IMR-90 (cell line): Measurements from ENCODE around the gene MCM5. TPM values are rescaled to one million over a fixed set of nuclear protein-coding genes. Genes with fewer than 3 reads are reported as not detected.

Experiments used
- ATAC-seq: fragments of 200-7000 bp; cut with Tn5 transposase; 2 replicates; pipeline ENCODE4 v1.9.1; 2020; ENCODE audit warnings: low read depth, mild to moderate bottlenecking, moderate library complexity
- BruUV-seq: library from RNA; stranded (reverse); fragments of 400-500 nt; replicated peaks from 2 replicates; lab custom pipeline; 2021; lab: Mats Ljungman, UMichigan
- CTCF ChIA-PET: fragments of 300-600 bp; formaldehyde crosslinking; extraction: SDS; loops from one replicate; lab custom pipeline; 2021; ENCODE audit warnings: antibody characterized with exemption; lab: Yijun Ruan, JAX
- POLR2A ChIA-PET: fragments of 300-600 bp; sonication (Branson Sonifier 250); formaldehyde crosslinking; loops from one replicate; lab custom pipeline; 2022; ENCODE audit warnings: antibody characterized with exemption; ENCODE audit not compliant: unreplicated experiment; lab: Charles Lee
- DNase-seq: peaks from one replicate; pipeline ENCODE4 v3.0.0; 2013
- H2AFZ ChIP-seq: replicated peaks from 2 replicates; pipeline ENCODE3; 2013; ENCODE audit warnings: low read length, mild to moderate bottlenecking; ENCODE audit not compliant: poor library complexity
- H2AK5ac ChIP-seq: 2 replicates; pipeline ENCODE4 v1.6.1; 2013; ENCODE audit warnings: low read depth, low read length, inconsistent platforms
- H2AK9ac ChIP-seq: replicated peaks from 2 replicates; pipeline ENCODE3; 2013; ENCODE audit warnings: mild to moderate bottlenecking, low read depth, low read length, moderate library complexity; ENCODE audit not compliant: poor library complexity
- H2BK120ac ChIP-seq: 2 replicates; pipeline ENCODE4 v1.6.1; 2013; ENCODE audit warnings: low read depth, low read length, inconsistent platforms
- H2BK15ac ChIP-seq: 3 replicates; pipeline ENCODE4 v1.6.1; 2013; ENCODE audit warnings: low read depth, low read length, inconsistent platforms
- H2BK20ac ChIP-seq: 2 replicates; pipeline ENCODE4 v1.6.1; 2013; ENCODE audit warnings: low read depth, mild to moderate bottlenecking, inconsistent platforms, low read length, moderate library complexity
- H2BK5ac ChIP-seq: 2 replicates; pipeline ENCODE4 v1.6.1; 2013; ENCODE audit warnings: mild to moderate bottlenecking, low read depth, low read length, inconsistent platforms; ENCODE audit not compliant: poor library complexity, severe bottlenecking
- H3K14ac ChIP-seq: replicated peaks from 2 replicates; pipeline ENCODE4 v1.6.1; 2013; ENCODE audit warnings: low read depth, low read length, inconsistent platforms
- H3K18ac ChIP-seq: 2 replicates; pipeline ENCODE4 v1.6.1; 2013; ENCODE audit warnings: low read depth, low read length, control low read depth
- H3K23ac ChIP-seq: 2 replicates; pipeline ENCODE4 v1.6.1; 2013; ENCODE audit warnings: low read depth, low read length, inconsistent platforms
- H3K27ac ChIP-seq: 2 replicates; pipeline ENCODE4 v1.5.1; 2013; ENCODE audit warnings: mild to moderate bottlenecking, control low read depth, low read length; ENCODE audit not compliant: insufficient read depth
- H3K27me3 ChIP-seq: 2 replicates; pipeline ENCODE4 v1.6.1; 2013; ENCODE audit warnings: low read length; ENCODE audit not compliant: control insufficient read depth, insufficient read depth
- H3K36me3 ChIP-seq: 2 replicates; pipeline ENCODE4 v1.6.1; 2013; ENCODE audit warnings: low read length, mixed read lengths; ENCODE audit not compliant: control insufficient read depth, insufficient read depth
- H3K4ac ChIP-seq: 2 replicates; pipeline ENCODE4 v1.6.1; 2013; ENCODE audit warnings: low read depth, low read length, inconsistent platforms
- H3K4me1 ChIP-seq: 2 replicates; pipeline ENCODE4 v1.6.1; 2013; ENCODE audit warnings: low read length, mixed read lengths; ENCODE audit not compliant: control insufficient read depth, insufficient read depth
- H3K4me2 ChIP-seq: 2 replicates; pipeline ENCODE4 v1.6.1; 2013; ENCODE audit warnings: low read depth, mild to moderate bottlenecking, control low read depth, low read length, moderate library complexity
- H3K4me3 ChIP-seq: 2 replicates; pipeline ENCODE4 v1.5.1; 2013; ENCODE audit warnings: low read depth, mild to moderate bottlenecking, control low read depth, low read length, moderate library complexity; ENCODE audit not compliant: insufficient read depth
- H3K56ac ChIP-seq: 2 replicates; pipeline ENCODE4 v1.6.1; 2013; ENCODE audit warnings: low read length, inconsistent platforms; ENCODE audit not compliant: insufficient read depth; ENCODE audit errors: extremely low read depth
- H3K79me1 ChIP-seq, 2 experiments: 2 replicates each; pipeline ENCODE4 v1.6.1; 2013; ENCODE audit warnings: low read length in 2 of 2, inconsistent platforms in 1 of 2, low read depth in 1 of 2
- H3K9ac ChIP-seq: 2 replicates; pipeline ENCODE4 v1.6.1; 2013; ENCODE audit warnings: low read depth, low read length, control low read depth
- H3K9me1 ChIP-seq: 2 replicates; pipeline ENCODE4 v1.6.1; 2013; ENCODE audit warnings: low read length, inconsistent platforms; ENCODE audit not compliant: insufficient read depth
- H3K9me3 ChIP-seq: 2 replicates; pipeline ENCODE4 v1.6.1; 2013; ENCODE audit warnings: low read length; ENCODE audit not compliant: control insufficient read depth, insufficient read depth
- H4K20me1 ChIP-seq: 2 replicates; pipeline ENCODE4 v1.6.1; 2013; ENCODE audit warnings: low read length, inconsistent platforms; ENCODE audit not compliant: insufficient read depth
- H4K5ac ChIP-seq: 2 replicates; pipeline ENCODE4 v1.6.1; 2013; ENCODE audit warnings: mild to moderate bottlenecking, low read depth, low read length, control low read depth
- H4K8ac ChIP-seq, 2 experiments: 2 replicates each; pipeline ENCODE4 v1.6.1; 2013; ENCODE audit warnings: low read depth in 2 of 2, low read length in 2 of 2, control low read depth in 1 of 2, inconsistent platforms in 1 of 2
- H4K91ac ChIP-seq: 2 replicates; pipeline ENCODE4 v1.6.1; 2013; ENCODE audit warnings: low read depth, low read length, inconsistent platforms; ENCODE audit not compliant: insufficient read depth
- CEBPB ChIP-seq: IDR thresholded peaks from 2 replicates; pipeline ENCODE4 v1.6.1; 2012; ENCODE audit warnings: low read depth, low read length, improper control_type of control experiment
- CHD1 ChIP-seq: IDR thresholded peaks from 2 replicates; pipeline ENCODE4 v1.6.1; 2012; ENCODE audit warnings: low read depth, low read length, improper control_type of control experiment
- FOS ChIP-seq: fragments of 150-350 bp; IDR thresholded peaks from 2 replicates; pipeline ENCODE4 v1.6.1; 2016; ENCODE audit warnings: low read depth, low read length
- MAZ ChIP-seq: IDR thresholded peaks from 2 replicates; pipeline ENCODE4 v1.6.1; 2012; ENCODE audit warnings: low read depth, mild to moderate bottlenecking, low read length, improper control_type of control experiment, moderate library complexity, borderline replicate concordance
- MXI1 ChIP-seq: IDR thresholded peaks from 2 replicates; pipeline ENCODE4 v1.6.1; 2012; ENCODE audit warnings: low read depth, mild to moderate bottlenecking, low read length, moderate library complexity, borderline replicate concordance
- RAD21 ChIP-seq: IDR thresholded peaks from 2 replicates; pipeline ENCODE4 v1.6.1; 2012; ENCODE audit warnings: low read length, improper control_type of control experiment
- RCOR1 ChIP-seq: IDR thresholded peaks from 2 replicates; pipeline ENCODE4 v1.6.1; 2012; ENCODE audit warnings: mild to moderate bottlenecking, low read length, improper control_type of control experiment; ENCODE audit not compliant: insufficient replicate concordance
- RFX5 ChIP-seq: IDR thresholded peaks from 2 replicates; pipeline ENCODE4 v1.8.0; 2012; ENCODE audit warnings: low read depth, mild to moderate bottlenecking, low read length, moderate library complexity
- SMC3 ChIP-seq: fragments of 150-350 bp; IDR thresholded peaks from 2 replicates; pipeline ENCODE4 v1.6.1; 2016; ENCODE audit warnings: low read depth, mild to moderate bottlenecking, antibody characterized with exemption, low read length, moderate library complexity
- WGBS, 2 experiments: methylation state at CpG; one replicate each; pipeline versions ENCODE4 v1.1.5 to v1.1.7; 2013; ENCODE audit warnings: missing lambda C conversion rate in 2 of 2; ENCODE audit not compliant: insufficient read length in 1 of 2; ENCODE audit errors: extremely low coverage in 2 of 2; 5-methylcytosine and 5-hydroxymethylcytosine counted together
- dilution Hi-C: fragments of 300-500 bp; cut with HindIII; formaldehyde crosslinking; loops from one replicate; pipeline ENCODE4 v1.14.3; 2018; ENCODE audit warnings: low sequenced_read_pairs; ENCODE audit not compliant: unreplicated experiment
- in situ Hi-C: fragments of 300-500 bp; cut with MboI; formaldehyde crosslinking; loops from 3 replicates; pipeline ENCODE4 v1.14.3; 2019; ENCODE audit warnings: low sequenced_read_pairs, inconsistent platforms, mixed read lengths
- intact Hi-C: fragments of 100-400 bp; cut with micrococcal nuclease; formaldehyde crosslinking; loops from 2 replicates; pipeline ENCODE4 v1.10.0; 2022
- polyA plus RNA-seq, 3 experiments: library from polyadenylated mRNA; depleted of rRNA; stranded (reverse); fragments of >200 nt; gene quantifications; 2 replicates each; pipeline ENCODE4 v1.2.3, GENCODE V29; 2012; ENCODE audit warnings: low replicate concordance in 1 of 3
- total RNA-seq: library from RNA; depleted of rRNA; stranded (reverse); fragments of >200 nt; gene quantifications from 2 replicates; pipeline ENCODE4 v1.2.3, GENCODE V29; 2012
- TF ChIP-seq, protein P1 (sequence below): fragments of 150-350 bp; IDR thresholded peaks from 2 replicates; pipeline ENCODE4 v1.6.1; 2016; ENCODE audit warnings: low read depth, mild to moderate bottlenecking, low read length, moderate library complexity, borderline replicate concordance
- TF ChIP-seq, protein P2 (sequence below): fragments of 150-350 bp; IDR thresholded peaks from 2 replicates; pipeline ENCODE4 v1.6.1; 2017; ENCODE audit warnings: mild to moderate bottlenecking, antibody characterized with exemption, low read length, low read depth

Gene MCM5
- total and polyA plus RNA-seq, 2 of the 4 experiments (the other 2 are of a cell fraction): 43.0 to 58.6 TPM

DNA sequence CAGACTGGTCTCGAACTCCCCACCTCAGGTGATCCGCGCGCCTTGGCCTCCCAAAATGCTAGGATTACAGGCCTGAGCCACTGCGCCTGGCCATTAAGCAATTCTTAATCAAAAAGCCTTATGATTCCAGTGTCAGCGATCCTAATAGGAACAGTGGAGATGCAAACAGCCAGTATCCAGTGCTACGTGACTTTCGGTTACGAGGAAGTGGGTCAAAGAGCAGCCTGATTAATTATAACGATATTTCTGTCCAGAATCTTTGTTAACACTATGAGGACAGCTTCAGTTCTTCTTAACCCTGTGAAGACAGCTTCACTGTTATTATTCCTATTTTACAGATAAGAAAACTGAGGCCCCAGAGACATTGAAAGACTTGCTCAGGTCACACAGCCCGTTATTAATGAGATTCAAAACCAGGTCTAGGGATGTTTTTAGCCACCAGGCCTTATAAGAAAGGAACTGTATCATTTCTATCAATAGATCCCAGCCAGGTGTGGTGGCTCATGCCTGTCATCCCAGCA lies 36.3 kb upstream of the MCM5 start:
- no peak for DNase-seq
- H2AK9ac ChIP-seq: no peak overlapping the region
- H4K20me1 ChIP-seq: no peaks in the 10 kb centered on the region
- H4K91ac ChIP-seq: no peak overlapping the region
- 0 out of 2 replicates have a peak, but pooled peaks cover 3% of the 10 kb centered on the region for H3K9me1 ChIP-seq
- in situ Hi-C loops: no loop called here
- dilution Hi-C loops: no loop called here
- CTCF ChIA-PET: no interaction called here
- H2BK20ac ChIP-seq: no peak overlapping the region; the same call in 1 of the 2 replicates
- H3K4me2 ChIP-seq: no peak overlapping the region
- H3K18ac ChIP-seq: peak overlapping the region; percentile 9; the same call in 1 of the 2 replicates
- no peak overlapping the region for H4K8ac ChIP-seq
- H3K9ac ChIP-seq: no peak overlapping the region
- H3K23ac ChIP-seq: no peak overlapping the region
- H2BK120ac ChIP-seq: no peak overlapping the region
- no peak overlapping the region for H3K4me3 ChIP-seq
- H2AFZ ChIP-seq: no peak overlapping the region
- TF ChIP-seq SMC3: no peak
- TF ChIP-seq MAZ: no peak
- TF ChIP-seq CHD1: no peak
- no peak for TF ChIP-seq MXI1
- TF ChIP-seq, protein P1, sequence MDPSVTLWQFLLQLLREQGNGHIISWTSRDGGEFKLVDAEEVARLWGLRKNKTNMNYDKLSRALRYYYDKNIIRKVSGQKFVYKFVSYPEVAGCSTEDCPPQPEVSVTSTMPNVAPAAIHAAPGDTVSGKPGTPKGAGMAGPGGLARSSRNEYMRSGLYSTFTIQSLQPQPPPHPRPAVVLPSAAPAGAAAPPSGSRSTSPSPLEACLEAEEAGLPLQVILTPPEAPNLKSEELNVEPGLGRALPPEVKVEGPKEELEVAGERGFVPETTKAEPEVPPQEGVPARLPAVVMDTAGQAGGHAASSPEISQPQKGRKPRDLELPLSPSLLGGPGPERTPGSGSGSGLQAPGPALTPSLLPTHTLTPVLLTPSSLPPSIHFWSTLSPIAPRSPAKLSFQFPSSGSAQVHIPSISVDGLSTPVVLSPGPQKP: no peak
- TF ChIP-seq, protein P2, sequence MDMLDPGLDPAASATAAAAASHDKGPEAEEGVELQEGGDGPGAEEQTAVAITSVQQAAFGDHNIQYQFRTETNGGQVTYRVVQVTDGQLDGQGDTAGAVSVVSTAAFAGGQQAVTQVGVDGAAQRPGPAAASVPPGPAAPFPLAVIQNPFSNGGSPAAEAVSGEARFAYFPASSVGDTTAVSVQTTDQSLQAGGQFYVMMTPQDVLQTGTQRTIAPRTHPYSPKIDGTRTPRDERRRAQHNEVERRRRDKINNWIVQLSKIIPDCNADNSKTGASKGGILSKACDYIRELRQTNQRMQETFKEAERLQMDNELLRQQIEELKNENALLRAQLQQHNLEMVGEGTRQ: no peak
- no peak for TF ChIP-seq RFX5
- no peak for TF ChIP-seq CEBPB
- TF ChIP-seq RAD21: no peak
- no peak for TF ChIP-seq RCOR1
- no peak for TF ChIP-seq FOS
- no peaks in the 10 kb centered on the region for H3K36me3 ChIP-seq
- no TSS peak for BruUV-seq
- no peak overlapping the region for H2BK5ac ChIP-seq
- H3K27me3 ChIP-seq: no peaks in the 10 kb centered on the region
- ATAC-seq: no peak
- peak overlapping the region; percentile 73; the same call in 1 of the 2 replicates for H2AK5ac ChIP-seq
- H3K79me1 ChIP-seq: no peaks in the 10 kb centered on the region
- no peak overlapping the region for H3K56ac ChIP-seq
- no peaks in the 10 kb centered on the region for H3K9me3 ChIP-seq
- no peak overlapping the region; the same call in 2 of the 3 replicates for H2BK15ac ChIP-seq
- H3K27ac ChIP-seq: no peak overlapping the region
- H4K5ac ChIP-seq: no peak overlapping the region
- no CpG with 5 or more reads among the region's 11 CpGs for WGBS, 2 experiments
- POLR2A ChIA-PET: no interaction called here
- H3K4ac ChIP-seq: no peak overlapping the region
- peaks cover 3% of the 10 kb centered on the region; the same call in 1 of the 2 replicates for H3K4me1 ChIP-seq
- intact Hi-C loops: no loop called here
- no peak overlapping the region for H3K14ac ChIP-seq
